ENCODE measurements around the gene TWF2.

TWF2 gene

GRCh38 chr3:52237657-52238172 is 1.2 kb downstream of the TWF2 start:
- peak; percentile 66 for DNase-seq (ENCODE audit: low spot score)

- no peak for DNase-seq (ENCODE audit: low spot score)
Observed at GRCh38 chr3:52237006-52237656, 1.8 kb downstream of the TWF2 start.

- DNase-seq (ENCODE audit: low spot score), result no peak
Observed at GRCh38 chr3:52236424-52236886, 2.5 kb downstream of the TWF2 start.

- no peak for DNase-seq (ENCODE audit: low spot score)
Observed at GRCh38 chr3:52234516-52235447, 4.2 kb downstream of the TWF2 start.

GRCh38 chr3:52233968-52234367 is 5.0 kb downstream of the TWF2 start:
- peak; percentile 55 for DNase-seq (ENCODE audit: low spot score)

GRCh38 chr3:52233108-52233591 is 5.8 kb downstream of the TWF2 start:
- no peak for DNase-seq (ENCODE audit: low spot score)

- no peak for DNase-seq (ENCODE audit: low spot score)
Observed at GRCh38 chr3:52232279-52233107, 6.5 kb downstream of the TWF2 start.

GRCh38 chr3:52231502-52232278 is 7.3 kb downstream of the TWF2 start:
- no peak for DNase-seq (ENCODE audit: low spot score)

GRCh38 chr3:52230889-52231499 is 8.0 kb downstream of the TWF2 start:
- DNase-seq (ENCODE audit: low spot score), result no peak

GRCh38 chr3:52230461-52230860 is 8.5 kb downstream of the TWF2 start:
- DNase-seq (ENCODE audit: low spot score), result no peak

- DNase-seq (ENCODE audit: low spot score), result no peak
Observed at GRCh38 chr3:52229656-52230055, 9.3 kb downstream of the TWF2 start.

- DNase-seq (ENCODE audit: low spot score), result no peak
Observed at GRCh38 chr3:52228751-52229291, 10.1 kb downstream of the TWF2 start.

- DNase-seq (ENCODE audit: low spot score), result no peak
Observed at GRCh38 chr3:52228266-52228665, 10.7 kb downstream of the TWF2 start.

GRCh38 chr3:52227766-52228165 is 11.2 kb downstream of the TWF2 start:
- DNase-seq (ENCODE audit: low spot score), result no peak

- no peak for DNase-seq (ENCODE audit: low spot score)
Observed at GRCh38 chr3:52227117-52227516, 11.8 kb downstream of the TWF2 start.

- no peak for DNase-seq (ENCODE audit: low spot score)
Observed at GRCh38 chr3:52226229-52226817, 12.6 kb downstream of the TWF2 start.

- no peak for DNase-seq (ENCODE audit: low spot score)
Observed at GRCh38 chr3:52225452-52226228, 13.3 kb downstream of the TWF2 start, which contains the start of gene TLR9. TSS of gene TLR9 (minus strand) at chr3:52225645. CDS start at chr3:52225529, 116 bp downstream.

- DNase-seq (ENCODE audit: low spot score), result no peak
Observed at GRCh38 chr3:52223449-52224408, 15.2 kb downstream of the TWF2 start.
